Heart right ventricle (tissue), 16 donors: ENCODE measurements around the gene MRPL44. TPM values are rescaled to one million over a fixed set of nuclear protein-coding genes. Genes with fewer than 3 reads are reported as not detected.
A peak's percentile ranks its signal among the peaks of the same experiment; 100 is the strongest.

ENCODE experiments used
- ATAC-seq, 8 donors: fragments of 200-7000 bp; cut with Tn5 transposase; one replicate each; pipeline ENCODE4 v1.9.1; 2020; ENCODE audit warnings: mild to moderate bottlenecking in 8 of 8, moderate library complexity in 8 of 8, moderate number of reproducible peaks in 1 of 8
- DNase-seq, 2 donors: peaks; one replicate each; pipeline ENCODE4 v3.0.0-alpha.2; 2020
- H3K27ac ChIP-seq, 10 donors: fragments of 200-600 bp; sonication (generic) in 2 of 10; one replicate each; pipeline versions ENCODE4 v1.5.0 to v1.8.0; 2020 to 2022; ENCODE audit warnings: mild to moderate bottlenecking in 3 of 10
- H3K27me3 ChIP-seq, 7 donors: fragments of 200-600 bp; one replicate each; pipeline ENCODE4 v1.8.0; 2021 to 2022; ENCODE audit warnings: mild to moderate bottlenecking in 2 of 7
- H3K36me3 ChIP-seq, 9 donors: fragments of 200-600 bp; sonication (generic) in 1 of 9; one replicate each; pipeline versions ENCODE4 v1.5.0 to v1.8.0; 2020 to 2022; ENCODE audit warnings: mild to moderate bottlenecking in 2 of 9
- H3K4me1 ChIP-seq, 9 donors: fragments of 200-600 bp; sonication (generic) in 1 of 9; one replicate each; pipeline versions ENCODE4 v1.5.0 to v1.8.0; 2020 to 2022; ENCODE audit warnings: mild to moderate bottlenecking in 4 of 9
- H3K4me3 ChIP-seq, 10 donors: fragments of 200-600 bp; sonication (generic) in 2 of 10; one replicate each; pipeline versions ENCODE4 v1.5.0 to v1.8.0; 2020 to 2022; ENCODE audit warnings: mild to moderate bottlenecking in 7 of 10, moderate library complexity in 2 of 10
- H3K9me3 ChIP-seq, 11 donors: fragments of 200-600 bp in 10 of 11; sonication (generic) in 2 of 11; one replicate each; pipeline versions ENCODE4 v1.5.0 to v1.8.0; 2013 to 2022; ENCODE audit warnings: mild to moderate bottlenecking in 2 of 11, control low read depth in 1 of 11, moderate library complexity in 1 of 11
- CTCF ChIP-seq, 9 donors: fragments of 200-600 bp; sonication (generic) in 2 of 9; IDR thresholded peaks; one replicate each; pipeline versions ENCODE4 v1.5.0 to v1.8.0; 2021 to 2022; ENCODE audit warnings: antibody characterized with exemption in 9 of 9, mild to moderate bottlenecking in 5 of 9, moderate library complexity in 1 of 9
- WGBS, 2 donors: extraction: QIAGEN DNeasy Blood & Tissue Kit; methylation state at CpG; one replicate each; pipeline ENCODE4 v1.1.7; 2013; ENCODE audit warnings: inconsistent platforms in 1 of 2; 5-methylcytosine and 5-hydroxymethylcytosine counted together
- intact Hi-C, 10 donors: fragments of 100-400 bp; cut with DNase I; formaldehyde crosslinking; loops; one replicate each; pipeline versions ENCODE4 v1.11.1 to v1.14.2; 2022
- polyA plus RNA-seq, 2 donors: library from polyadenylated mRNA; stranded (reverse); fragments of 200-250 nt; gene quantifications; one replicate each; pipeline ENCODE4 v1.2.3, GENCODE V29; 2013
- total RNA-seq, 10 donors: library from RNA; stranded (reverse); fragmentation: NEBNext Ultra II Directional in 3 of 10; extraction: Animal tissue kit (Norgen Biotek cat#: 25700) in 3 of 10; gene quantifications; one replicate each; pipeline versions ENCODE4 v1.2.1 to v1.2.4, GENCODE V29; 2021 to 2023
- donor health status: Arrhythmogenic right ventricular cardiomyopathy.
- donor health status: ischemic (EF 13 %, LVEDD 7.1; RV severe dilation, severe dysfunction).
- donor health status: healthy with polysubstance abuse.
- donor health status: DM: no; HTN: yes; CAD: no.
- donor health status: DM: no; HTN: no; CAD: no.
- donor health status: ischemic (EF 25% LVEDD 6.9; RV normal size, moderate dysfunction).
- donor health status: ischemic (EF 25% LVEDD 5.7; RV mildly dilated, moderate dysfunction).
- donor health status: healthy.
- donor health status: DM: yes; HTN: yes; CAD: no.
- donor health status: Ischemic cardiomyopathy.
- donor health status: ischemic (EF 35%, LVEDD 5.7; RV mildly dilated, moderate dysfunction).
- donor health status: nonischemic (EF 11% LVEDD 7.7; RV severe dilation, severe dysfunction).
- donor health status: DM: yes; HTN: yes; CAD: no.
- donor health status: PGD.
- donor health status: ischemic (EF 29% LVEDD 5.4; RV normal size, mild dysfunction).
- donor health status: nonischemic (EF 23%, LVEDD 6.1; RV moderate dilation, normal function).

The MRPL44 gene
- total and polyA plus RNA-seq, 12 donors, result 11.3 to 47.5 (median 39.5) TPM

GRCh38 chr2:223989206-223989855 lies 32.1 kb downstream of the MRPL44 start:
- Histone ChIP-seq H3K27ac (no peak overlapping the region), H3K4me3 (no peak overlapping the region), H3K9me3 (no peaks in the 10 kb centered on the region), H3K27me3 (no peaks in the 10 kb centered on the region), H3K4me1 (peaks cover 0 to 5% (median 0%) of the 10 kb centered on the region in 9 donors), H3K36me3 (peaks cover 0 to 67% (median 0%) of the 10 kb centered on the region in 9 donors)
- ATAC-seq, result no peak
- WGBS, 2 donors, result 58 to 67% methylated on average over 10 of the region's 10 CpGs
- DNase-seq, result no peak
- intact Hi-C loops, result loop anchor here in 1 of 10 donors (5.0 kb wide), 1 partner anchor 663 kb away; no protein-coding TSS in a partner anchor
- no peak for TF ChIP-seq CTCF (IDR thresholded peaks at IDR 0.05)

- DNase-seq (no peak), ATAC-seq (no peak)
- H3K27ac ChIP-seq, result no peak overlapping the region
- H3K27me3 ChIP-seq, result no peaks in the 10 kb centered on the region
- intact Hi-C loops, result loop anchor here in 5 of 10 donors (5.0 to 10.0 kb wide), 5 partner anchors 47 to 665 kb away; partner anchors contain the start of gene SERPINE2 (in 2 of the 5)
- TF ChIP-seq CTCF (IDR thresholded peaks at IDR 0.05), result no peak
- no peaks in the 10 kb centered on the region for H3K9me3 ChIP-seq
- 71 to 74% methylated on average over 3 of the region's 3 CpGs for WGBS, 2 donors
- peaks cover 0 to 5% (median 0%) of the 10 kb centered on the region in 9 donors for H3K4me1 ChIP-seq
- H3K4me3 ChIP-seq, result no peak overlapping the region
- H3K36me3 ChIP-seq, result peaks cover 0 to 62% (median 0%) of the 10 kb centered on the region in 9 donors
Measured at GRCh38 chr2:223989856-223990232, 32.6 kb downstream of the MRPL44 start.

- H3K4me1 ChIP-seq, result peaks cover 0 to 5% (median 0%) of the 10 kb centered on the region in 9 donors
- H3K27ac ChIP-seq, result no peak overlapping the region
- no peaks in the 10 kb centered on the region for H3K9me3 ChIP-seq
- ATAC-seq (no peak), DNase-seq (no peak)
- TF ChIP-seq CTCF (IDR thresholded peaks at IDR 0.05), result no peak
- intact Hi-C loops, result loop anchor here in 6 of 10 donors (1.0 to 10.0 kb wide), 7 partner anchors 21 to 663 kb away; partner anchors contain the start of gene SERPINE2 (in 2 of the 6)
- no peaks in the 10 kb centered on the region for H3K27me3 ChIP-seq
- WGBS, 2 donors, result 91 to 92% methylated on average over 12 of the region's 12 CpGs
- H3K36me3 ChIP-seq, result peaks cover 0 to 51% (median 0%) of the 10 kb centered on the region in 9 donors
- no peak overlapping the region for H3K4me3 ChIP-seq
Measured at GRCh38 chr2:223991611-223992010, 34.3 kb downstream of the MRPL44 start.

DNA sequence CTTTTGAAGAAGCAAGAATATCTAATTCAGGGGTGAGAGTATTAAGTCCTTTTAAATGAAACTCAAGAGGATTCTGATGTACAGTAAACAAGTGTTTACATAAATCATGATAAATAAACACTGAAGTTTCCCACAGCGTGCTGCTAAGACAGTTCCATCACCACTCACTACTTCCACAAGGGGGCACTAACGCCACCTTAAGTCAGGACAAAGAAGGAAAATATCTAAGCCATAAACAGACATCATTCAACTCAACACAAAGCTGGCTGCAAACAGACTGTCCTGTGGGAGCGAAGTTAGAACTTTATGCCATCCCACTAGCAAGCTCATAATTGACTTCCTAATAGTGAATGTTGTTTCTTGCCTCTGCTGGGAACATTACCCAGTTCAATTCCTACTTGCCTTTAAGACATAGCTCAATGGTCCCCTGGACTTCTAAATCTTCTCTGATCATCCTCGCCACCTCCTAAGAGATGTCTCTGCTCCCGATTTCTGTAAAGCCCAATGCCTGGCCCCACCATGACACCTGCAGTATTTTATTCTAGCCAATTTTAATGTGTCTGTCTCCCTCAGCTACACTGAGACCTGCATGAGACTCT lies 36.5 kb downstream of the MRPL44 start:
- TF ChIP-seq CTCF (IDR thresholded peaks at IDR 0.05), result peak; percentile 69 to 89 (median 80)
- Histone ChIP-seq H3K9me3 (no peaks in the 10 kb centered on the region), H3K4me3 (no peak overlapping the region), H3K36me3 (peaks cover 0 to 49% (median 0%) of the 10 kb centered on the region in 9 donors), H3K27me3 (no peaks in the 10 kb centered on the region), H3K4me1 (peaks cover 0 to 5% (median 0%) of the 10 kb centered on the region in 9 donors), H3K27ac (peak overlapping the region in 1 of 10 donors; percentile 15)
- ATAC-seq (peak; percentile 17 to 84 (median 78)), DNase-seq (peak in 1 of 2 donors; percentile 64)
- 28 to 31% methylated on average over 5 of the region's 5 CpGs for WGBS, 2 donors
- intact Hi-C loops, result loop anchor here in 8 of 10 donors (1.0 to 10.0 kb wide), 7 partner anchors 23 to 661 kb away; partner anchors contain the start of gene SERPINE2 (in 2 of the 8)
